Measurements from ENCODE around the gene MLXIP.
A peak's percentile ranks its signal among the peaks of the same experiment; 100 is the strongest.

The MLXIP gene

DNA sequence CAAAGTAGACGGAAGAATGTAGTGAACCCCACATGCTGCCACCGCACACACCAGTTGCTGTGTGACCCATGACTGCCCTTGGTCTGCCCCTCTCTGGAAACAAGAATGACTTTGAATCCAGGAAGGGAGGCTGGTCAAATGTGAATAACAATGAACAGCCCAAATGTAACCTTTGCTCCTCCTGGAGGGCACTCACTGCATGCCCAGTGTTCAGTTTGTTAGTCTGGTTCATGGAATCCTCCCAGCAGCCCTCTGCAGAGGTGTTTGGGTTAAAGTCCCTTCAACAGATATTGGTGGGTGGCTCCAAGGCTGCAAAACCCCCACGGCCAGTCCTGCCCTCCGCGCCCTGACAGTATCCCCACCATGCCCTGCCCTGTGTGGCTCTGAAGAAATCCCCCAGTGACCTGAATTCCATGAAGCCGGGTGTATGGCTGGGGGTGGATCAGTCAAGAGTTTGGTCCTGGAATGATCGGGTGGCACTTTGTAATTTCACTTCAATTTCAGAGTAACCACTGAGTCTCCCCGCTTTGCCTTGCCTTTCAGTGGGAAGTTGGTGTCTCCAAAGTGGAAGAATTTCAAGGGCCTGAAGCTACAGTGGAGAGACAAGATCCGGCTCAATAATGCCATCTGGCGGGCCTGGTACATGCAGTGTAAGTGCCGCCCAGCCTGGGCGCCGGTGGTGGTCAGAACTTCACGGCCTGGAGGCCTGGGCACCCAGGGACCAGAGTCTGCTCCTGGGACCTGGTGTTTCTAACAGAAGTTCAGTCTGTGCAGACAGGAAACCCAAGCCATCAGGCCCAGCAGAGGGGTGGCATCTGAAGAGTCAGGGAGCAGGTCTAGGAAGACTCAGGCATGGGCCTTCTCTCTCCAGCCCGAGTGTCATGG lies 48.4 kb downstream of the MLXIP start:
- DNase-seq, result peak; percentile 60

DNA sequence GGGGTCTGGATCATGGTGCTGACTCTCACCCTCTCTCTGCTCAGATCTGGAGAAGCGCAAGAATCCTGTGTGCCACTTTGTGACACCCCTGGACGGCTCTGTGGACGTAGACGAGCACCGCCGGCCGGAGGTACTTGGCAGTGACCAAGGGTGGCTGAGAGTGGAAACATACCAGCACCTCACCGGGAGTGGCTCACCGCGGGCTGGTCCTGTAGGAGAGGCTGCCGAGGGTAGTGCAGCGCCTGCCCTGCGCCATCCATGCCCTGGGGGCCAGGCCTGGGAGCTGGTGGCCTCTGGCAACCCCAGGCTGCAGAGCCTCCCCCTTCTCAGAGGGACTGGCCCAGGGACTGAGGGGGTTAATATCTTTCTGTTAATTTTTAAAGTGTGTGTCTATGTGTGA lies 49.3 kb downstream of the MLXIP start:
- no peak for DNase-seq

DNA sequence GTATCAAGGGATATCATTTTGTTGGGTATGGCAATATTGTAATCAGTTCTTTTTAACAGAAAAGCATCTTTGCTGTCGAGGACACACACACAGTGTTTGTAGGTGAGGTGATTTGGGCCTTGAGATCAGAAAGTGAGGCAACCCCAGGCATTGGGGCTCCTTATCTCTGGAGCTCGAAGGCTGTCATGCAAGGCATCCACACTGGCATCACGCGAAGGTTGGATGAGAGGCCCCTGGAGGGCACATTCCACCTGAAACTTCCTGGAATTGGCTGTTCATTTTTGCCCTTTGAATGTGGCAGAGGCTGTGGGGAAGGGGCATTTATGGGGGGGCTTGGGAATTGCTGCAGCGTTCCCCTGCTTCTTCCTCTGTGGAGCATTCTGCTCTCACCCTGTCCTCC lies 49.9 kb downstream of the MLXIP start:
- no peak for DNase-seq

DNA sequence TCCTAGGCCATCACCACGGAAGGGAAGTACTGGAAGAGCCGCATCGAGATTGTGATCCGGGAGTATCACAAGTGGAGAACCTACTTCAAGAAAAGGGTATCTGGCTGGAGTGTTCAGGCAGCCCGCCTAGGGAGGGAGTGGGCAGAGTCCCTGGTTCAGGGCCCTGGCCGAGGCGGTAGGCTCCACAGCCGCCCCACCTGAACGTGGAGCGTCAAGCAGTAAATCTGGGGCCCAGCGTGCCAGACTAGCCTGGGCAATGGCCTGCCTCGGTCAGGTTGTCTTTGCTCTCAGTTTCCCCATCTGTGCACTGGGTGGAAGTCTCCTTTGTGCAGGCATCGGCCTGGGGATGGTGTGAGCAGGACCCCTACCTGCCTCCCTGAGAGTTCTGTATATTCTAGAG lies 50.6 kb downstream of the MLXIP start:
- no peak for DNase-seq

DNA sequence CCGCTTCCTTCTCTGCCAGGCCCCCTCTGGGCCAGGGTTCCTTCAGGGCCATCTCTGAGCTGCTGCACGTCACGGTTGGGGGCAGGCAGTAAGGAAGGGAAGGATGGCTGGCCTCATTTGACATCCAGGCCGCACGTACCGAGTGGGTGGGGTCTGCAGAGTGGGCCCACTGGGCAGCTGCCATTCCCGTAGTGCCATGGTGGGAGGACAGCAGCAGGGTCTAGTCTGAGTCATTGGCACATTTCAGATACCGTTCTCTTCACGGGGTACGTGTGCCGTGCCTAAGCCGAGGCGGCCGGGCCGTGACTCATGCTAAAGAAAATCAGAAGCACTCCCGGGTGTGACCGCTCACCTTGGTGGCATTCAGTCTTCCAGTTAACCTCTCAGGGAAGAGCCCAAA lies 51.6 kb downstream of the MLXIP start:
- DNase-seq, result peak; percentile 54

DNA sequence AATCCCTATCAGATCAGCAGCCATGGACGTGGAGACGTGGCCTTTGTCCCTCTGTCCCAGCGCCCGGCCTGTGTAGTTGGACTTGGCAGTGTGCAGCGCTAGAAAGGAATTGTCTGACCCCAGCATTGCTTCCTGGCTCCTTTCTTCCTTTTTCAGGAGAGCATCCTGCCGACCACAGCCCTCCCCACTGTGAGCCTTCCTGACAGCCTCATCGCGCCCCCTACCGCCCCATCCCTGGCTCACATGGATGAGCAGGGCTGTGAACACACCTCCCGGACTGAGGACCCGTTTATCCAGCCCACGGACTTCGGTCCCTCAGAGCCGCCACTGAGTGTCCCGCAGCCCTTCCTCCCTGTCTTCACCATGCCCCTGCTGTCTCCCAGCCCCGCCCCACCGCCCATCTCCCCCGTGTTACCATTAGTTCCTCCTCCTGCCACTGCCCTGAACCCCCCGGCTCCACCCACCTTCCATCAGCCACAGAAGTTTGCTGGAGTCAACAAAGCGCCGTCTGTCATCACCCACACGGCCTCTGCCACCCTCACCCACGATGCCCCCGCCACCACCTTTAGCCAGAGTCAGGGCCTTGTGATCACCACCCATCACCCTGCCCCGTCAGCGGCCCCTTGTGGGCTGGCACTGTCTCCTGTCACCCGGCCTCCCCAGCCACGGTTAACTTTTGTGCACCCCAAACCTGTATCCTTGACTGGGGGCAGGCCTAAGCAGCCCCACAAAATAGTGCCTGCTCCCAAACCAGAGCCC lies 54.8 kb downstream of the MLXIP start:
- peak; percentile 64 for DNase-seq

DNA sequence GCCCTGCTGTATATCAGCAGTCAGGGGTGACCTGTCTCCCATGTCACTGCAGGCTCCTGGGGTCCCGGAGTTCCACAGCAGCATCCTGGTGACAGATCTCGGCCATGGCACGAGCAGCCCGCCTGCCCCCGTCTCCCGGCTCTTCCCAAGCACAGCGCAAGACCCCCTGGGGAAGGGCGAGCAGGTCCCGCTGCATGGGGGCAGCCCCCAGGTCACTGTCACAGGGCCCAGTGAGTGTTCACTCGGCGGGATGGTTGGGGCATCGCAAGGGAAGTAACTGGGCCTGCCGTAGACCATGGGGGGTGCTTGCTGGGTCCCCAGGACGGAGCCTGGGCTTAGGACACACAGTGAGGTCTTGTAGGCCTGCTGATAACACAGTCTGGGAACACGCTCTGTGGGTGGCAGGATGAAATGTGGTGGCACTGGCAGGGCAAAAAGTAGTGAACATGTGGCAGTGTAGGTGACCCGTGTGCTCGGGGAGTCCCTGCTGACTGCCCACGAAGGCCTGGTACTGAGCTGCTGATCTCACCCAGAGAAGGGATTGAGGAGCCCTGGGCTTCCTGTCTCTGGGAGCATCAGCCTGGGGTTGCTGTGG lies 57.0 kb downstream of the MLXIP start:
- peak; percentile 51 for DNase-seq

DNA sequence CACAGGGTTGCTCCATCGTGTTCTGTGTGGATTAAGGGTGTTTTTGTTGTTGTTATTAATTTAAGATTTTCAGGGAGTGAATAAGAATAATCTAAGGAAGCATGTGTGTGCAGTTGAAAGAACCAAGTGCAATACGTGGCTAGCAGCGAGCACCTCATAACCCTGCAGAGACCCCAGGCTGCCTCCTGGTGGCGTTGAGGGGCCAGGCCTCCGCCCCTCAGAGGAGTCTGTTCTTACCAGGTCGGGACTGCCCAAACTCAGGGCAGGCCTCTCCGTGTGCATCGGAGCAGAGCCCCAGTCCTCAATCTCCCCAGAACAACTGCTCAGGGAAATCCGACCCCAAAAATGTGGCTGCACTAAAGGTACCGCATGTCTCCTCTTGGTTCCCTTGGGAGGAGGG lies 58.7 kb downstream of the MLXIP start:
- peak; percentile 78 for DNase-seq

DNA sequence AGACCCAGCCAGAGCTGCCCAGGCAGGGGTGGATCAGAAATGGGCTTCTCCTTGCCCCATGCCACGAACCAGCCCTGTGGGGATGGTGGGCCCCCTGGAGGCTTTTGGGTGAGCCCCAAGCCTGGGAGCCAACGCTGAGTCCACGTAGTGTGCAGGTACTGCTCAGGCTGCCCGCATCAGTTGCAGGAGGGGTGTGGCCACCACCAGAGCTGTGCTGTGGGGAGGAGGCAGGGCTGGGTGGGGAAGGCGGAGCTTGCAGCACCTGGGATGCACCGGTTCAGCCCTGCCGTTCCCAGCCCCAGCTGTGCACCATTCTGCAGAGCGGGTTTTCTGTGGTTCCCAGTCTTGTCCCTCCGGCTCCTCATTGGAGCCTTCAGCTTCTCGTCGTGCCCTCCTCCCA lies 59.1 kb downstream of the MLXIP start:
- peak; percentile 86 for DNase-seq

DNA sequence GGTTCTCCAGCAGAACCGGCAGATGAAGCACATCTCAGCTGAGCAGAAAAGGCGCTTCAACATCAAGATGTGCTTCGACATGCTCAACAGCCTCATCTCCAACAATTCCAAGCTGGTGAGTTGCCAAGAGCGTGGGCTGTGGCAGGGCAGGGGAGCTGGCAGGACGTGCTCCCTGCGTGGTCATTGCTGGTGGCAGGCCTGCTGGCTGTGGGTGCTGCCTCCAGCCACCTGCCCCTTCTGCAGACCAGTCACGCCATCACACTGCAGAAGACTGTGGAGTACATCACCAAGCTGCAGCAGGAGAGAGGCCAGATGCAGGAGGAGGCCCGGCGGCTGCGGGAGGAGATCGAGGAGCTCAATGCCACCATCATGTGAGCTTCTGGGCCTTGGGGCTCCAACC lies 59.6 kb downstream of the MLXIP start:
- DNase-seq, result peak; percentile 44

DNA sequence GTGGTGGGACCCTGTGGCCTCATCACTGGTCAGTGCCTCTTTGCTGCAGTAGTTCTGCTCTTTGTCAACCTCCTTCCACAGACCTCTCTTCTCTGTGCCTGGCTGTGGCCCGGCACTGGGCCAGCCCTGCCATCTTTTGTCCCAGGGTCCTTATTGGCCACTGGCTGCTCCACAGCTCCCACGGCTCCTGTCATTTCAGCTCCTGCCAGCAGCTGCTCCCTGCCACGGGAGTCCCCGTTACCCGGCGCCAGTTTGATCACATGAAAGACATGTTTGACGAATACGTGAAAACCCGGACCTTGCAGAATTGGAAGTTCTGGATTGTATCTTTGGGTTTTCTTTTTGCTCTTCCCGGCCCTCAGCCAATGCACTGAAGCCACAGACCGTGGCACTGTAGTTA lies 60.1 kb downstream of the MLXIP start:
- DNase-seq, result peak; percentile 52

DNA sequence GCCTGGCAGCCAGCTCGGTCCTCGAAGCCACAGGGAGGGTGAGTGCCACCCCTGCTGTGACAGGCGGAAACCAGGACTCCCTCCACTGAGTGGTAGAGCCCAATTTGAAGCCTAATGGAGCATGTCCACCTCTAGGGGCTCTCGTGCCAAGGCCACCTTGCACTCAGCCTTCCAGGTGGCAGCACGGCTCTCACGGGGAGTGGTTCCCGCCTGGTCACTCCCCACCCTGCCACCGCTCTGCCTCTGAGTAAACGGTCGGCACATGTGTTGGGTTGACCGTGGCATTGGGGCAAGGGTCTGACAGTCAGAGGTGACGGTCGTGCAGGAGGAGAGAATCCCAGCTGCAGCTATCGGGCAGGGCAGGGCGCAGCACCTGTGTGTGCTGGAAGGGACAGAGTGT lies 60.7 kb downstream of the MLXIP start:
- peak; percentile 43 for DNase-seq

DNA sequence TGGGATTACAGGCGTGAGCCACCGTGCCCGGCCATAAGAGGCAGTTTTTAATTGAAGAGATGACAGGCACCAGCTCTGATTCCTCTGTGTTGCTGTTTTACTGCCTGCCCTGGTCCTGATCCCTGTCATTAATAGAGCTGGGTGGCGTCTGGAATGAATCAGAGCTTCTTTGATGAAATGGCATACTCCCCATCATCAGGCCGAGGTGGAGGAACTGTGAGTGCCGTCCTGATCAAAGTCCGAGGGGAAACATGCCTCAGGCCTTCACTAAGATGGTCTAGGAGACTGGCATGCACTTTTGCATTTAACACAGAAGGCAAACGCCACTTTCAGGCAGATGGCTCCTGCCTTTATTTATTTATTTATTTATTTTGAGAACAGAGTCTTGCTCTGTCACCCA lies 61.4 kb downstream of the MLXIP start:
- DNase-seq, result no peak

DNA sequence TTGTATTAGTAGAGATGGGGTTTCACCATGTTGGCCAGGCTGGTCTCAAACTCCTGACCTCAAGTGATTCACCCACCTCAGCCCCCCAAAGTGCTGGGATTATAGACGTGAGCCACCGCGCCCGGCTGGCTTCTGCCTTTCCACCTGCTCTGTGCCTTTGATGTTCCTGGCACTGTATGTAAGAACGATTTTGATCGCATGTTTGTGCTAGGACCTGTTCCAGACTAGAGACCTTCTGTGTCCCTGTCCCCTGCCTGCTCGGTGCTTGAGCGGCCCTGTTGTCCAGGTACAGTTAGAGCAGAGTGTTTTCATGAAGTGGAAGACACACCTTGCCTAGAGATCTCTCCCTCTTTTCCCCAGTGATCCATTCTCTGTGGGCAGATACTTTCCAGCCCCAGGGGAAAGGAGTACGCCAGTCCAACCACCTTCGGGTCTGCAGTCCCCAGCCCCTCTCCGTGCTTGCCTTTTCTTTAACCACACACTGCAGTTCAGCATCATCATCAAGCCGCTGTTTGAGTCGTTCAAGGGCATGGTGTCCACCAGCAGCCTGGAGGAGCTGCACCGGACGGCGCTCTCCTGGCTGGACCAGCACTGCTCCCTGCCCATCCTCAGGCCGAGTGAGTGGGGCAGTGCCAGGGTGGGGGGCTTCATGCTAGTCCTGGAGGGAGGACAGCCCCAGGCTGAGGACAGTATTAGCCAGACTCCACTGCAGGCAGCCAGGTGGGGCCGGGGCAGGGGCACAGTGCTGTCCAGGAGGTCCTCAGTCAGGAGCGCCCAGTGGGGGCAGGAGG lies 62.1 kb downstream of the MLXIP start:
- DNase-seq, result no peak

DNA sequence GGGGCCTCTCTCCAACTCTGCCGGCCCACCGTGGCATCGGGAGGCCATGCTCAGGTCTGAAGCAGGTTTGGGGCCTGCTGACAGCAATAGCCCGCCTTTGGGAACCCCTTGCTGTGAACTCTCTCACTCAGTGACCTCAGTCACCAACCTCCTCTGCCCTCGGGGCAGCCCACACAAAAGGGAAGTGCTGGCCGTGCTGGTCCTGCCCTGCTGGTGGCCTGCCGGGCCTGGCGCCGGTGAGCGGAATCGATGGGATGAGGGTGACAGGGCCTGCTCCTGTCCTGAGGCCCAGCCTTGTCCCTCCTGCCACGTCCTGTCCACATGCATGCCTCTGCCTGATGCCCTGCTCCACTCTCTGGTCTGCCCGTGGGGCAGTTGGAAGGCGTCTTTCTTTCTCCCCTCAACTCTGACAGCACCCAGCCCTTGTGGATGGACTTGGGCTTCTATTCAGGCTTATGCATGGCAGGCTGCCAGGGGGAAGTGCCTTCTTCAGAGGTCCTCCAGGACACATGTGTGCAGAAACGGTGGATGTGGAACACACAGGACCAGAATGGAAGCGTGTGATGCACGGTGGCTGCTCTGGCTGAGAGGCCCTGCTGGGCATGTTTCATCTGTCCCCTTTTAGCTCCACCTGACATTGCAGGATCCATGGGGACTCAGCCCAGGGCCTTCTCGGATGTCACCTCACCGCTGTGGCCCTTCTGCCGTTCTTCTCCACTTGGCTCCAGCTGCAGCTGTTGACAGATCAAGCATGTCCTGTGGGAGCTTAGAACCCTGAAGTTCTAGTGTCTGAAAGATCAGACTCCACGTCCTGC lies 63.6 kb downstream of the MLXIP start:
- DNase-seq, result no peak

DNA sequence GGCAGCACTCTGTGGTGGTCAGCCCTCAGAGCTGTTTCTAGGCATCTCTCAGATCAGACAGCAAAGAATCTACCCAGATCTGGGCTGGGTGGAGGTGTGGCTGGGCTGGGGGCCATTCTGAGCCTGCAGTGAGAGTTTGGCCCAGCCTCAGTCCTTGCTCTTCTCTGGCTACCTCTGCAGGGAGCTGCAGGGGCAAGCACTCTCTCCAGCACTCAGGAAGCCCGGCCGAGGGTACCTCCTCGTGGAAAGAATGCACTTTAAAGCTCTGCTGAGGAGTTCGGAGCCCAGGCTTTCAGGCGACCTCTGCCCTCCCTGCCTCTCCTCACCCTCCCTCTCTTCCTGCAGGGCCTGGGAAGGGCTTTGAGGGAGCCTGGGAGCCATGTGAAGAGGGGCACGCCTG lies 64.3 kb downstream of the MLXIP start:
- DNase-seq, result no peak

DNA sequence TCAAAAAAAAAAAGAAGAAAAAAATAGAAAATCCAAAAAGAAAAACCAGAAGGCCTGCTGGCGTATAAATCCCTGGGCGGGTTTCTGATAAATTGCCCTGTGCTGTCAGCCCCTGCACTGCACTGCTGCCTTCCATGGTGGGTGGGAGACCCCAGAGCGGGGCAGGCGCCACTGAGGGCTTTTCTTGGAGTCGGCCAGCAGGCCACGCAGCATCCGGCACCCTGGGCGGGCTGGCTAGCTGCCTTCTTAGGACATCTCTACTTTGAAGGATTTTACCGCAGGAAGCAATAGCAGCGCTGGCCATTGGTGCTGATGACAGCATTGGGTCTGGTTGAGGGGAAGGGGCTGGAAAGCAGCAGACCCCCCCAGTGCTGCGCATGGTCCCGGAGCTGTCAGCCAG lies 66.3 kb downstream of the MLXIP start:
- no peak for DNase-seq

DNA sequence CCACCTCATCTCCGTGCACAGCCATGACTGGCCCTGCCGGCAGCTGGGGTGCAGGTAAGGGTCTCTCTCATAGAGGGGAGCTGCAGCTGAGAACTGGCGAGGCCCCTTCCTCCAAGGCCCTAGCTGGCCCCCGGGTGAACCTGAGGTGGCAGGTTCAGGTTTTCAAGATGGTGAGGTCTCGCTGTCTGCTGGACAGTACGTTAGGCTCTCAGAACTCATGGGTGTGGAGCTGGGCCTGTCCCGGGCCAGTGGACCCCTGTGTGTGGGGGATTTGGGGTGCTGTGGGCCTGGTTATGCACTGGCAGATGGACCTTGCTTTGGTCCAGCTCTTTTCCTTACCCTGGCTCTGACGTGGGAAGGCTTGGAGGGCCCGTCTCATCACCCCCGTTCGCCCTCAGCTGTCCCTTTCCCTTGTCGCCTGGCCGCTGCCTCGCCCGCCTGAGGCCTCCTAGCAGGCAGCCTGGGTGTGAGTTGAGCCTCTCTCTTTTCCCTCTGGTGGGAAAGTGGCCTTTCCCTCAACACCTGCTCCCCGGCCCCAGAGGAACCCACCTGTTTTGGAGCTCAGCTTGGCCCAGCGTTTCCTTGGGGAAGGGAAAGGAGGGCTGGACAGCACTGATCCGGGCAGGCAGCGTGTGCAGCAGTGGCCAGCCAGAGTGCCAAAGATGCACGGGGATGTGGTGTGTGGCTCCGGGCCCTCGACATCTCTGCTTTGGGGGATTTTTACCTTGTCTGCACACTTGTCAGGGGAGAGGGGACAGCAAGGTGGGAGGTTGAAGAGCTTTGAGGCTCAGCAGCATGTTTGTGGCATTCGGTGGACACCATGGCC lies 67.2 kb downstream of the MLXIP start:
- DNase-seq, result no peak

DNA sequence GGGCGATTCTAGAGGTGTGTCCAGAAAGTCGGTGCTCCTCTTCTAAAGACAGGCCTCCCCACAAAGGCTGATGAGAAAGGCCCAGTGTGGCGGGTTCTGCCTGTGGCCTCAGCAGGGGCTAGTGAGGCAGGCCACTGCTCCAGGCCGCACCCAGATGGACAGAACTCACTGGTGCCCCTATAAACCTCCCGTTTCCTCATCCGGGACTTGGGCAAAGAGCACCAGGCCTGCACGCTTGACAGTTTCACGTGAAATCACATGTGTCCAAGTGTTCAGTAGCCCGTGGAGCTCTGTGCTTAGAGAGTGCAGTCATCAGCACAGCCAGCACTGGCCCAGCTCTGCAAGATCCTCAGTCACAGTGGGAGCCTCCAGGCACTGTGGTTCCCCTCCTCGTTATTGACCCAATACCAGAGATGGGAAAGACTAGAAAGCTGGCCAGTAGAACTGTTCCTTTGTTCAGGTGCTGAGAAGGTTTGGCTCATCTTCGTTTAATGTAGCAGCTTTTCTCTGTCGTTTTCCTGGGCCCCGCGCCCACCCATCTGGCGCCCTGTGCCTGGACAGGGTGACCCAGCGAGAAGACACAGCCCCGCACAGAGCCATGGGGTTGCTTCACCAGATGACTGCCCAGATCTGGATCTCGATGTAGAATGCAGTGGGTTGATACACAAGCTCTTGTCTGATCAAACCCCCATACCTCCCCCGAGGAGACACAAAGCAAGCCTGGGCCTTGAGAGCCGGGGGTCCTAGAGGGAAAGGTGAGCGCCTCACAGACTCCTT lies 69.1 kb downstream of the MLXIP start:
- DNase-seq, result no peak

DNA sequence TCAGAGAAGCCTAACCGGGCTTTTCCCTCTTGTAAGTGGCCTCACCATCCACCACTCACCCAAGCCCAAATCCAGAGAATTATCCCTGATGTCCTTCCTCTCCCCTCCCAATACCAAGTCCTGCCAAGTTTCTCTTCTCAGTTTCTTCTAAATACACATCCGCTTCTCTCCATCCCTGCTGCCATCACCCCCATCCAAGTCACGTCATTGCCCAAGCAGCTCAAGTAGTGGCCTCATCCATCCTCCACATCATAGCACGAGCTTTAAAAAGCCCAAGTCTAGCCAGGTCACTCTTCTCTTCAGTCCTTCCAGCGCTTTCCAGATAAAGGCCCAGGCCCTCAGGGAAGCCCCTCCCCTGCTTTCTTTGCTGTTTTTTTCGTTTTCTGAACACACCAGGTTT lies 70.1 kb downstream of the MLXIP start:
- no peak for DNase-seq

Measured in islet precursor cell (in vitro differentiated cells).